Raji (cell line): ENCODE measurements around the gene ELP1.

ENCODE experiments used
- POLR2A ChIP-seq: IDR thresholded peaks from 2 replicates; pipeline ENCODE4 v1.6.1; 2011; ENCODE audit warnings: low read depth, low read length, control low read depth; ENCODE audit not compliant: insufficient read depth

Gene ELP1

DNA sequence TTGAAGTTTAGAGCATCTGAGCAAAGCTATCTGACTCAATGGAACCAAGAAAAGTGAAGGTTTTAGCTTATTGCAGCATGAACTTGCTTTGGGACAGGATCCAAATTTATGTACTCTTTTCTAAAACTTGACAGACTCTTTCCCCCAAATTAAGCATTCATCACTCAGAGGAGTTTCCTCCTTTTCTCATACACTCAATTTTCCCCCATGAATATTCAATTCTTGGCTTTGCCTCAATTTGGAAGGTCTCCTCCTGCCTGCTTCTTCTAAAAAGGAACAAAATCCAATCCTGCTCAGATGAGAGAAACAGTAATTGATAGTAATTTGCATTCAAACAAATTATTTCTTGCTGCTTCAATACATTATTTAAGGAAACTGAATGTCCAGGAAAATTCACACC is 66.8 kb downstream of the ELP1 start:
- no peak for TF ChIP-seq POLR2A

- no peak for TF ChIP-seq POLR2A
Measured at GRCh38 chr9:108866001-108866420, 67.9 kb downstream of the ELP1 start.

- no peak for TF ChIP-seq POLR2A
Measured at GRCh38 chr9:108865037-108865436, 68.9 kb downstream of the ELP1 start.

GRCh38 chr9:108864446-108864845 is 69.5 kb downstream of the ELP1 start:
- TF ChIP-seq POLR2A: no peak

DNA sequence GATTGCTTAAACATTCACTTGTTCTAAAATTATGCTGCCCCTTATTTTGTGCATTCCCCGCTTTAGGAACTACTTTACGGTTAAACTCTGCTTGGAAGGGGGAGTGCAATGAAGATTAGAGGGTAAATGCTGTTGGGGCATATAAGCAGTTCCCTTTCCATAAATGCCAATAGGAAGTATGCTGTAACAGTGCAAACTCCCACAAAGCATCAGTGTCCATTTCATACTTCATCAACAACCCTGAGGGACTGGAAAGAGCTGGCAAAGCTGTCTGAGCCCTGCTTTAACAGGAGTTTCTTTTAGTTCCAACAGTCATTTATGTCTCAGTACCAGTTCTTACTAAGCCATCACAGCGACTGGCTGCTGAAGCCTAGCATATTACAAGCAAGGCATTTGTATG is 70.0 kb downstream of the ELP1 start:
- no peak for TF ChIP-seq POLR2A

- TF ChIP-seq POLR2A: no peak
Measured at GRCh38 chr9:108861997-108862396, 71.9 kb downstream of the ELP1 start, which contains the start of gene ACTL7A. Gene ACTL7A (plus strand): TSS chr9:108862266. CDS start chr9:108862323, 57 bp downstream.

DNA sequence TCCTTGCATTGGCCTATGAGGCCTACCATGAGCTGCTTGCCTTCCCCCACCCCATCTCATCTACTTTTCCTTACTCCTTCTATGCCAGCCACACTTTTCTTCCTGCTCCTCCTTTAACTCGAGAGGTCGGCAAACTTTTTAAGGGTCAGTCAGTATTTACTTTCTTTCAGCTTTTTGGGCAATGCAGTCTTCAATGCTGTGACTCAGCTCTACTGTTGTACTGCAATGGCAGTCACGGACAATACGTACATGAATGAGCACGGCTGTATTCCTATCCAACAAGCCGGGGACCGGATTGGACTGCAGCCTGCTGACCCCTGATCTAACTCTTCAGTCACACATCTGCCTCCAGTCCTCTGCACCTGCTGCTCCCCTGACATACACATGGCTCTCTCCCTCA is 72.5 kb downstream of the ELP1 start:
- no peak for TF ChIP-seq POLR2A

GRCh38 chr9:108860764-108861163 is 73.2 kb downstream of the ELP1 start:
- no peak for TF ChIP-seq POLR2A

GRCh38 chr9:108860354-108860753 is 73.6 kb downstream of the ELP1 start:
- no peak for TF ChIP-seq POLR2A

GRCh38 chr9:108859459-108860114 is 74.3 kb downstream of the ELP1 start:
- TF ChIP-seq POLR2A: no peak

- TF ChIP-seq POLR2A: no peak
Measured at GRCh38 chr9:108857572-108857971, 76.4 kb downstream of the ELP1 start.

DNA sequence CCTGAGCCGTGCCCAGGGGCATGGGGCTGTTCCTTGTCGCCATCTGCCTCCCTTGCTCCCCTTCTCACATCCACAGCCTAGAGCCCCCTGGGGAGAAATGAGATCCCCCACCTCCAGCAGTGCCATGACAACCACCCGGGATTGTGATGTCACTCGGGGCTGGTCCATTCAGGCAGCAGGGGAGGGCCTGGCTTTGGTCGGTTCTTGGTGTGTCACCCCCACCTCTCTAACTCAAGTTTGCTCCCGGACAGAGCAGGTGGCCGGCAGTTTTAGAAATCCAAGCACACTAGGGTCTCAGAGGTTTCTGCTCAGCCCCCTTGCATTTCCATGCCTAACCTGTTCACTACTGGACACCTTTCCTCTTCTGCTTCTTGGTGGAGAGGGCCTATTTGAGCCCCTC is 78.0 kb downstream of the ELP1 start, which contains the start of gene ACTL7B:
Gene ACTL7B (minus strand): TSS at position 99 of the 400 bp plus-strand sequence. CDS start 56 bp downstream, at position 43.
- TF ChIP-seq POLR2A: no peak

DNA sequence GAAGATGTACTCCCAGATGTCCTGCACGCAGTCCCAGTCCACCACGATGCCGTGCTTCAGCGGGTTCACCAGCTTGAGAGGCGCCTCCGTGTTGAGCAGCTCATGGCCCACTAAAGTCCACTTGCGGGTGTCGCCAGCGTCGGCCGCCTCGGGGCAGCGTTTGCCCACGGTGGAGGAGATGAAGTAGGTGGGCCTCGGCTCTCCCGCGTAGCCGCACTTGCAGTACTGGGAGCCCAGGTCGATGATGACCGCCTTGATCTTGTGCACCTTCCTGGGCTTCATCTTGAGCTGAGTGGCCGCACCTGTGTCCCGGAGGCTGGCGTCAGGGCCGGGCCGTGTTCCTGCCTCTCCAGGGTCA is 78.4 kb downstream of the ELP1 start:
- TF ChIP-seq POLR2A: no peak

DNA sequence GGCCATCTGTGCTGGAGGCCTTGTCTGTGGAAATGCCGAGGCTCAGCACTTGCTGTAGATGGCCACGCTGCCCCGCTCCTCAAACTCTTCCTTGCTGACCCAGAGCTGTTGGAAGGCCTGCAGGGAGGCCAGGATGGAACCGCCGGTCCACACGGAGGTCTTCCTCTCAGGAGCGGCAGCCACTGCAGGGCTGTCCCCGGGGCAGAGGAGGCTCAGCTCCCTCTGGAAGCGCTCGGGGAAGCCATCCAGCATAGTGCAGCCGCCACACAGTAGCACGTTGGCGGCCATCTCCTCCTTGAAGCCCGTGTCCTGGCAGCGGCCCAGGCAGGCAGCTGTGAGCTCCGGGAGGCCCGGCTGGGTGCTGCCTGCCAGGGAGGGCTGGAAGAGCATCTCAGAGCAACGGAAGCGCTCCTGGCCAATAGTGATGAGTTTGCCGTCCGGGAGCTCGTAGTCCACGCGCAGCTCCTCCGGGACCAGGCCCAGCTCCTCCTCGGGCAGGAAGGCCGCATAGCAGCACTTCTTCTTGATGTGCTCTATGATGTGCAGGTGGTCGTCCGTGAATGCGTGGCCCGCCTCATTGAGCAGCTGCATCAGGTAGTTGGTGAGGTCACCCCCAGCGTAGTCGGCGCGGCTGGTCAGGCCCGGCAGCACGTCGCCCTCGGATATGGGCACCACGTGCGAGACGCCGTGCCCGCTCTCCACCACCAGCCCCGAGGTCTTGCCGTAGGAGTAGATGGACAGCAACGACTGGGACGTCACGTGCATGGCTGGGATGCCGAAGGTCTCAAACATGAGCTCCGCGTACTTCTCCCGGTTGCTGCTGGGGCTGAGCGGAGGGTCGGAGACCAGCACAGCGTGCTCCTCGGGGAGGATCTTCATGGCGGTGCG is 79.0 kb downstream of the ELP1 start:
- no peak for TF ChIP-seq POLR2A

DNA sequence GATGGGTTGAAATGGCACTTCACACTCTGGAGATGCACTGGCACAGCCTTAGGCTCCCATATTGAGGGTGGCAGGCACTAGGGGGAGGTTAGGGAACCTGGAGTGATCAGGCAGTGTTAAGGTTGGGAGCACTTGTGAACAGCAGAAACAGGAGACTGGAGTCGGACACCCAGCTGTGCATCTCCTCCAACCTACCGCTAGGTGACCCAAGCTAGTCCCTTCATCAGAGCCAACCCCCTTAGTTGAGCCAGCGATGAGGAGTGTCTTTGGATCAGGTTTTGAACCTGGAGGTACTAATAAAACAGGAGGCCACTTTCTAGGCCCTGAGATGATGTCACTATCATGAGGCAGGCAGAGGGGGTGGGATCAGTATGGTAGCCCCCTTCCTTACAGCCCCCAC is 79.8 kb downstream of the ELP1 start:
- TF ChIP-seq POLR2A: no peak

GRCh38 chr9:108852079-108852478 is 81.8 kb downstream of the ELP1 start:
- no peak for TF ChIP-seq POLR2A

DNA sequence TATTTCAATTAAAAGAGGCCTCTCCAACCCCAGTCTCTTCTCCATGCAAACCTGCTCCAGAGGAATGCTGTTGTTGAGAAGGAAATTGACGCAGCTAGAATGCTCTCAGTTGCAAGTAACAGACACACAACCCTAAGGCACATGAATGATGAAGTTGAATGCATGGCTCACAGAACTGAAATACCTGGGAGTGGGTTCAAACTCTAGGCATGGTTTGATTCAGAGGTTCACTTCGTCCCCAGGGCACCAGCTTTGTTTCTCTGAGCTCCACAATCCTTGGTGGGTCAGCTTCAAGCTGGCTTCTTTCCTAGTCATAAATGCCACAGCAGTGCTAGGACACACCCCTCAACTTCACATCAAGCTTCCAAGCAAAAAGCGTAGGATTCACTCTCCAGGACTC is 82.8 kb downstream of the ELP1 start:
- TF ChIP-seq POLR2A: no peak

- TF ChIP-seq POLR2A: no peak
Measured at GRCh38 chr9:108850293-108850897, 83.5 kb downstream of the ELP1 start.
